ENCODE results near the gene CLEC19A.

Gene CLEC19A

DNA sequence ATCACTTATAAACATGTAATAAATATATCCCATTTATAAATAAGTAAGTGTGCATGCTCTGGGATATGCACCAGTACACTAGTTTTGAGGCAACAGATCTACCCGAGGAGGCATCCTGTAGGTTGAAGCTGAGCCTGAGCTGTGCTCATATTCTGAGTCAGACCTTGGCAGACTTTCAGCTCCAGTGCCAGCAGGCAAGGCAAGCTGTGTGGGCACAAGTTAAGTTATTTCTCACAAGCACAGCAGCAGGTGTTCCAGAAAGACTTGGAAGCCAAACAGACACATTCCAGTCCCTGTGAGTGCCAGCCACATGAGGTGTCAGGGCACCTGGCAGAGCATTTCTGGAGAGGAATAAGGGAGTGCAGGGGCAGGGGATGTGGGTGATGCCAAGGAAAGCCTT, 1.3 kb upstream of the CLEC19A start:
- Histone ChIP-seq H3F3A (ENCODE audit: low read depth) (no peaks in the 10 kb centered on the region), H3K27me3 (ENCODE audit: insufficient read depth, low read length, poor library complexity, severe bottlenecking) (no peaks in the 10 kb centered on the region), H3K36me3 (ENCODE audit: insufficient read depth, low read length) (no peaks in the 10 kb centered on the region), H3K4me1 (ENCODE audit: insufficient read depth, low read length, poor library complexity, severe bottlenecking) (no peaks in the 10 kb centered on the region), H3K9ac (ENCODE audit: low read depth, low read length, poor library complexity, severe bottlenecking) (no peak overlapping the region), H3K4me3 (ENCODE audit: low read length, poor library complexity, severe bottlenecking) (no peak overlapping the region), H3K79me2 (ENCODE audit: insufficient read depth, low read length) (no peaks in the 10 kb centered on the region), H2AFZ (ENCODE audit: low read length) (no peak overlapping the region), H3K4me2 (ENCODE audit: low read depth, low read length, poor library complexity, severe bottlenecking) (no peak overlapping the region), H3K9me2 (replicated peaks; ENCODE audit: low read depth, low read length) (no peaks in the 10 kb centered on the region), H3K9me3 (ENCODE audit: insufficient read depth, low read depth, low read length) (no peaks in the 10 kb centered on the region; the same call in 1 of the 2 replicates), H4K20me1 (ENCODE audit: insufficient read depth, low read length, poor library complexity, severe bottlenecking) (no peaks in the 10 kb centered on the region)
- TF ChIP-seq, protein P1, sequence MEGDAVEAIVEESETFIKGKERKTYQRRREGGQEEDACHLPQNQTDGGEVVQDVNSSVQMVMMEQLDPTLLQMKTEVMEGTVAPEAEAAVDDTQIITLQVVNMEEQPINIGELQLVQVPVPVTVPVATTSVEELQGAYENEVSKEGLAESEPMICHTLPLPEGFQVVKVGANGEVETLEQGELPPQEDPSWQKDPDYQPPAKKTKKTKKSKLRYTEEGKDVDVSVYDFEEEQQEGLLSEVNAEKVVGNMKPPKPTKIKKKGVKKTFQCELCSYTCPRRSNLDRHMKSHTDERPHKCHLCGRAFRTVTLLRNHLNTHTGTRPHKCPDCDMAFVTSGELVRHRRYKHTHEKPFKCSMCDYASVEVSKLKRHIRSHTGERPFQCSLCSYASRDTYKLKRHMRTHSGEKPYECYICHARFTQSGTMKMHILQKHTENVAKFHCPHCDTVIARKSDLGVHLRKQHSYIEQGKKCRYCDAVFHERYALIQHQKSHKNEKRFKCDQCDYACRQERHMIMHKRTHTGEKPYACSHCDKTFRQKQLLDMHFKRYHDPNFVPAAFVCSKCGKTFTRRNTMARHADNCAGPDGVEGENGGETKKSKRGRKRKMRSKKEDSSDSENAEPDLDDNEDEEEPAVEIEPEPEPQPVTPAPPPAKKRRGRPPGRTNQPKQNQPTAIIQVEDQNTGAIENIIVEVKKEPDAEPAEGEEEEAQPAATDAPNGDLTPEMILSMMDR (conservative IDR thresholded peaks at IDR 0.05; ENCODE audit: low read length) = no peak
- TF ChIP-seq EZH2phosphoT487 (IDR thresholded peaks at IDR 0.05; ENCODE audit: borderline replicate concordance) = no peak

DNA sequence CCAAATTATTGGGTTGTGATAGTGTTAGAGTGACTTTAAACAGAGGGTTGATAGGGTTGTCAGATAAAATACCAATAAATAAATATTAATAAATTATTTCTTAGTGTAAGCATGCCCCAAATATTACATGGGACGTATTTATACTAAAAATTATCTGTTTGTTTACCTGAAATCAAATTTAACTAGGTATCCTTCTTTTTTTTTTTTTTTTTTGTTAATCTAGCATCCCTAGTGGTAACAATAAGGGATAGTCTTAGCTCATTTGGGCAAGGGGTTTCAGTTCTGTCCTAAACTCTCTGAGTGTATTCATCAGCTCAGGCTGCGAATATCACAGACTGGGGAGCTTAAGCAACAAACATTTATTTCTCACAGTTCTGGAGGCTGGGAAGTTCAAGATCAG, 1.3 kb downstream of the CLEC19A start:
- Histone ChIP-seq H3F3A (ENCODE audit: low read depth) (no peaks in the 10 kb centered on the region), H3K4me1 (ENCODE audit: insufficient read depth, low read length, poor library complexity, severe bottlenecking) (no peaks in the 10 kb centered on the region), H3K9me3 (ENCODE audit: insufficient read depth, low read depth, low read length) (no peaks in the 10 kb centered on the region; the same call in 1 of the 2 replicates), H4K20me1 (ENCODE audit: insufficient read depth, low read length, poor library complexity, severe bottlenecking) (no peaks in the 10 kb centered on the region), H3K4me3 (ENCODE audit: low read length, poor library complexity, severe bottlenecking) (no peak overlapping the region), H3K27me3 (ENCODE audit: insufficient read depth, low read length, poor library complexity, severe bottlenecking) (no peaks in the 10 kb centered on the region), H3K79me2 (ENCODE audit: insufficient read depth, low read length) (no peaks in the 10 kb centered on the region), H2AFZ (ENCODE audit: low read length) (no peak overlapping the region), H3K4me2 (ENCODE audit: low read depth, low read length, poor library complexity, severe bottlenecking) (no peak overlapping the region), H3K36me3 (ENCODE audit: insufficient read depth, low read length) (no peaks in the 10 kb centered on the region), H3K9ac (ENCODE audit: low read depth, low read length, poor library complexity, severe bottlenecking) (no peak overlapping the region), H3K9me2 (replicated peaks; ENCODE audit: low read depth, low read length) (no peaks in the 10 kb centered on the region)
- TF ChIP-seq EZH2phosphoT487 (IDR thresholded peaks at IDR 0.05; ENCODE audit: borderline replicate concordance) = no peak
- TF ChIP-seq, protein P1 (conservative IDR thresholded peaks at IDR 0.05; ENCODE audit: low read length) = no peak

DNA sequence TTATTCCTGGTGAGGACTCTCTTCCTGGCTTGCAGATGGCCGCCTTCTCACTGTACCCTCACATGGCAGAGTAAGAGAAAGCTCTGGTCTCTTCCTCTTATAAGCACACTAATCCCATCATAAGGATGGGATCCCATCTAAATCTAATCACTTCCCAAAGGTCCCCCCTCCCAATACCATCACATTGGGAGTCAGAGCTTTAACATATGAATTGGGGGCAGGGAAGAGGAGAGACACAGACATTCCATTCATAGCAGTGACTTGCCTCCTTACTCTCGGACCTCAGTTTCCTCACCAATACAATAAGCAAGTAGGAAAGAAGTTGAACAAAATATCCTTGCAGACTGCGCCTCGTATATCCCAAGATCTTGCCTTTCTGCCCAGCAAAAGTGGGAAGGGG, 1.7 kb downstream of the CLEC19A start:
- Histone ChIP-seq H3K4me1 (ENCODE audit: insufficient read depth, low read length, poor library complexity, severe bottlenecking) (no peaks in the 10 kb centered on the region), H3K4me3 (ENCODE audit: low read length, poor library complexity, severe bottlenecking) (no peak overlapping the region), H3K9me3 (ENCODE audit: insufficient read depth, low read depth, low read length) (no peaks in the 10 kb centered on the region; the same call in 1 of the 2 replicates), H4K20me1 (ENCODE audit: insufficient read depth, low read length, poor library complexity, severe bottlenecking) (no peaks in the 10 kb centered on the region), H3K79me2 (ENCODE audit: insufficient read depth, low read length) (no peaks in the 10 kb centered on the region), H3K36me3 (ENCODE audit: insufficient read depth, low read length) (no peaks in the 10 kb centered on the region), H3K27me3 (ENCODE audit: insufficient read depth, low read length, poor library complexity, severe bottlenecking) (no peaks in the 10 kb centered on the region), H2AFZ (ENCODE audit: low read length) (no peak overlapping the region), H3K9me2 (replicated peaks; ENCODE audit: low read depth, low read length) (no peaks in the 10 kb centered on the region), H3K4me2 (ENCODE audit: low read depth, low read length, poor library complexity, severe bottlenecking) (no peak overlapping the region), H3K9ac (ENCODE audit: low read depth, low read length, poor library complexity, severe bottlenecking) (no peak overlapping the region), H3F3A (ENCODE audit: low read depth) (no peaks in the 10 kb centered on the region)
- TF ChIP-seq, protein P1 (conservative IDR thresholded peaks at IDR 0.05; ENCODE audit: low read length) = no peak
- TF ChIP-seq EZH2phosphoT487 (IDR thresholded peaks at IDR 0.05; ENCODE audit: borderline replicate concordance) = no peak

Measured in Loucy (cell line).